KMS-11 (cell line): Measurements from ENCODE around the gene CNTNAP3B.
"Not testable (repeated sequence)": the region's sequence is repeated elsewhere in the genome, so short reads cannot be mapped to it uniquely, and the experiment has no call there.

ENCODE experiments used
- H2AFZ ChIP-seq: fragments of 200-600 bp; sonication (generic); 2 replicates; pipeline ENCODE4 v1.6.1; 2016; ENCODE audit warnings: antibody characterized with exemption, mixed run types, low read depth
- H3K27ac ChIP-seq: fragments of 200-600 bp; sonication (generic); 2 replicates; pipeline ENCODE4 v1.6.1; 2016; ENCODE audit warnings: mild to moderate bottlenecking, mixed run types
- H3K27me3 ChIP-seq: fragments of 200-600 bp; sonication (generic); 2 replicates; pipeline ENCODE4 v1.6.1; 2017; ENCODE audit warnings: mild to moderate bottlenecking, low read depth, mixed run types, moderate library complexity; ENCODE audit not compliant: insufficient read depth
- H3K36me3 ChIP-seq: fragments of 200-600 bp; sonication (generic); 2 replicates; pipeline ENCODE4 v1.6.1; 2017; ENCODE audit warnings: mild to moderate bottlenecking, mixed run types; ENCODE audit not compliant: insufficient read depth
- H3K4me1 ChIP-seq: fragments of 200-600 bp; sonication (generic); 2 replicates; pipeline ENCODE4 v1.6.1; 2016; ENCODE audit warnings: mild to moderate bottlenecking, low read depth, mixed run types; ENCODE audit not compliant: poor library complexity, severe bottlenecking
- H3K4me2 ChIP-seq: fragments of 200-600 bp; sonication (generic); 2 replicates; pipeline ENCODE4 v1.7.0; 2016; ENCODE audit warnings: mild to moderate bottlenecking, mixed run types
- H3K4me3 ChIP-seq: fragments of 200-600 bp; sonication (generic); IDR thresholded peaks from 2 replicates; pipeline ENCODE4 v1.6.1; 2017; ENCODE audit warnings: low read depth, low read length, mixed read lengths; ENCODE audit not compliant: insufficient read depth
- H3K79me2 ChIP-seq: fragments of 200-600 bp; sonication (generic); 2 replicates; pipeline ENCODE4 v1.6.1; 2016; ENCODE audit warnings: low read depth, mixed run types; ENCODE audit not compliant: insufficient read depth
- H3K9ac ChIP-seq: fragments of 200-600 bp; sonication (generic); 2 replicates; pipeline ENCODE4 v1.6.1; 2016; ENCODE audit warnings: mild to moderate bottlenecking, mixed run types
- H4K20me1 ChIP-seq: fragments of 200-600 bp; sonication (generic); 2 replicates; pipeline ENCODE4 v1.6.1; 2016; ENCODE audit warnings: mild to moderate bottlenecking, mixed run types; ENCODE audit not compliant: insufficient read depth

The CNTNAP3B gene

DNA sequence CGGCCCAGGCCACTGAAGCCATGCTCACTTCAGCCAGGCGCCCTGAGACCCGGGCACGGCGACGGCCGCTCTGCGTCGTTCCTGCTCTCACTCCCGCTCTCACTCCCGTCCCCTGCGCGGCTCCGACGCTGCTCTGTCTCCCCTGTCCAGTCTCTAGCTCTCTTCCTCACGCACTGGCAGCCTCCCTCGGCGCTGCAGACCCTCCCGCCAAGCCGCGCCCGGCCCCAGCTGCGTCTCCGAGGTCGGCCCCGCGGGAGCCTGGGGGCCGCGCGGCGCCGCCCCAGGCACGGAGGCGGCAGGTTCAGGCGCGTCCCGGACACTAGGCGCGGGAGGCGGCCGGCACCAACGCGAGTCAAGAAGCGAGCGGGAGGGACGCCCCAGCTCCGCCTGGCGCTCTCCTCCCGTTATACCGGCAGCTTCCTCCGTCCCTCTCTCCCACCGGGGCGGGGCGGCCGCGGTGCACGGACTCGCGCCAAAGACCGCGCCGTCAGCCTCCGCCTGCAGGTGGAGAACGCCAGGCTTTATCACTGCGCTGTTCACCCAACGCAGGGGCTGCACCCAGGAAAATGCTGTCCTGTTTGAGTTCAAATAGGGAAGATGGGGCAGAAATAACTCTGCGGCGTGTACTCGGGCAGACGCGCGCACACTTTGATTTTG lies at the start of gene CNTNAP3B:
Gene CNTNAP3B, minus strand, starts transcription at position 354 of the 657 bp plus-strand sequence. Its CDS starts 332 bp downstream, at position 22.
- H2AFZ ChIP-seq, H3K79me2 ChIP-seq, H3K27me3 ChIP-seq, H4K20me1 ChIP-seq, H3K4me3 ChIP-seq, H3K27ac ChIP-seq, H3K9ac ChIP-seq, H3K4me2 ChIP-seq, H3K36me3 ChIP-seq, H3K4me1 ChIP-seq: not testable (repeated sequence)

DNA sequence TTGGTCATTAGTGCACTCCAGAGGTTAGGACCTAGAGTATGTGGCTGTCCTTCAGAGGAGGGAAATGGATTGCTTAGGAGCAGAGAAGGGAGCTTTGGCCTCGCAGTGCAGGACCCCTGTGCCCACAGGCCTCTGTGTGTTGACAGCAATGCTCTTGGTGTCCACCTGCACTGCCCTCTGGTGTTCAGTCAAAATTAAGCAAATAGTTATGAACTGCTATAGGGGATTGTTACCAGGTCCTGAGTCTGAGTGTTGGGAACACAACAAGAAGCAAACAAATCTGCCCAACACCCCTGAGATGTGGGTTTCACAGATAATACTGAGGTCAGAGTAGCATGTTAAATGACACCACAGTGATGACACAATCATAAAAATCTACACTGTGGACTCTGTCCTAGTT lies 31.1 kb upstream of the CNTNAP3B start:
- not testable (repeated sequence) for H3K4me1 ChIP-seq, H3K4me2 ChIP-seq, H2AFZ ChIP-seq, H3K27ac ChIP-seq, H3K36me3 ChIP-seq, H4K20me1 ChIP-seq, H3K9ac ChIP-seq, H3K27me3 ChIP-seq, H3K79me2 ChIP-seq, H3K4me3 ChIP-seq

DNA sequence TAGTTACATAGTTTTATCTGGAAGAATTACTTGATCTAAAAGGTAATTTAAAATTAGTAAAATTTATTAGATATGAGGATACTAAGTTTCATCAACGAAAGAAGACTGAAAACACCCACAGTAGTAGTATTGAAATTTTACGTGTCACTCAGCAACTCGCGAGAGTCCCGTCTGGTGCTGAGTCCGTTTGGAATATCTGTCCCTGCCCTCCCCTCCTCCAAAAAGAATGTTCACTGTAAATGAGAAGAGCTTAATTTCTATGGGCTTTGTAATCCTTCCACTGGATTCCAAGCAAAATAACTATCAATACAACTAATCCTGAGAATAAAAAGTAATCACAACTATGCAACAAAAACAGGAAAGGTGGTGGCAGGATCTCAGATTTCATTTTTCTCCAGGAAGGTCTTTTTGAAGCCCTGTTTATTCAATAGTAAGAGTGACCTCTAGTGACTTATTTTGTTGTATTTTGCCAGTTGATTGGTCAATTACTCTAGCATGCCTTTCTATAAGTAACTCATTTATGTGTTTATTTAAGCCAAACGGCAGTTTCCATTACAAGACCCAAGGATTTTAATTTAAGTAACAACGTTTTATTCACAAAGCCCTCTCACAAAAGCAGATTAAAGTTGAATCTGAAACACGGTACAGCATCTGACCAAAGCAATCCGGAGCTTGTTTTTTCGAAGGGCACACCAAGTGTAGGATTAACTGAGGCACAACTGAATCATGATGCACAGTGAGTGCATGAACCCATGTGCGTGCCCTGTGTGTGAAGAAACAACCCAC lies 2.0 kb downstream of the CNTNAP3B start:
- not testable (repeated sequence) for H3K4me2 ChIP-seq, H2AFZ ChIP-seq, H3K4me3 ChIP-seq

DNA sequence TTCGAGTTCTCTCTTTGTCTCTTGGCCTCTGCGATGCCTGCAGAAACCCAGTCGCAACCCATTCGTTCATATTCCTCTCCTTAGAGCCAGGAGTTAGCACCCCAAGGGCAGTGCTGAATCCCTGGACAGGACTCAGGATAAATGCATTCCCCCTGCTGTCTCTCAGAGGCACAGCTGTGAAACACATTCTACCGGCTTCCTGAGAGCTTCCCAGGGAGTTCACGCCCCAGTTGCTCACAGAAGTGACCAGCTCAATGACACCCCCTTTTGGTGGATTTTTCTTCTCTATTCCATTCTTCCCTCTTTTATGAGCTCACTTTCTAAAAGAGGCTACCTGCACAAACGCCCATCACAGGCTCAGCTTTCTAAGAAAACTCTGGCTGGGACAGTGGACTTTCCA lies 8.2 kb downstream of the CNTNAP3B start:
- not testable (repeated sequence) for H3K4me3 ChIP-seq, H3K4me1 ChIP-seq, H3K79me2 ChIP-seq, H3K27ac ChIP-seq, H4K20me1 ChIP-seq, H3K4me2 ChIP-seq, H3K36me3 ChIP-seq, H2AFZ ChIP-seq, H3K9ac ChIP-seq, H3K27me3 ChIP-seq

More for the DNA sequence above, 2.0 kb downstream of the CNTNAP3B start:
- not testable (repeated sequence) for H4K20me1 ChIP-seq, H3K79me2 ChIP-seq, H3K27me3 ChIP-seq, H3K27ac ChIP-seq, H3K4me1 ChIP-seq, H3K36me3 ChIP-seq, H3K9ac ChIP-seq

DNA sequence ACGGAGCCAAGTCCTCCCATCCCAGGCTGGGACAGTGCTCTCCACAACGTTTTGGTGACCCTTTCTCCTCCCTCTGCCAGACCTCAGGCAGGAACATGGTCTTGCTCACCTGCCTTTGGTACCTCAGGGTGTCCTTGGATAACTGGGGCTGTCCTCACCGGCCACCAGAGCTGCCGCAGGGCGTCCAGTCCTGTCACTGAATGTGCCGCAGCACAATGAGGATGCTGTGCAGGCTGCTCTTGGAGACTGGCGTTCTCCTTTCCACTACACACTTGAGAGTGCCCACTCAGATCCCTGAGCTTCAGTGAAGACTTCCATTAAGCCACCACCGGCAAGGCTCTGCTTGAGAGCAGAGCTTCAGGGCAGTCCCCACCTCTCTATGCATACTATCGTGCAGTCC lies 33.3 kb downstream of the CNTNAP3B start:
- H3K4me3 ChIP-seq, H3K79me2 ChIP-seq, H2AFZ ChIP-seq, H3K27me3 ChIP-seq, H3K9ac ChIP-seq, H3K36me3 ChIP-seq, H3K4me2 ChIP-seq, H3K27ac ChIP-seq, H3K4me1 ChIP-seq, H4K20me1 ChIP-seq: not testable (repeated sequence)

DNA sequence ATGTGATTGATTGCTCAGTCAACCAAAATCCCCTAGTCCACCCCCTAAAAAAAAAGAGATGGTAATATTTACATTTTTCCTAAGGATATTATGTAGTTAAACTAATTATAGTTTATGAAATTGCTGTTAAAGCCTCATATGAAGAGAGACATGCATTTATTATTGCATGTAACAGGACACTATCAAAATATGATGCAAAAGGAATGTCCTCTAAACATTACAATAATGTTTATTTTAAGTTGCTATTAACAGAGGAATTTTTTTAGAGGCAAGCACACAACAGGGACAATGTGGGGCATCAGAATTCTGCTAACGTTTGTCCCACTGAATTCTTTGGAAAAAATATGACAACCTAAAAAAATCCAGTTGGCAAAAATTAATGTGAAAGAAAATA lies 44.7 kb downstream of the CNTNAP3B start:
- not testable (repeated sequence) for H3K4me2 ChIP-seq, H2AFZ ChIP-seq, H3K27me3 ChIP-seq, H4K20me1 ChIP-seq, H3K36me3 ChIP-seq, H3K4me3 ChIP-seq, H3K4me1 ChIP-seq, H3K79me2 ChIP-seq, H3K27ac ChIP-seq, H3K9ac ChIP-seq

DNA sequence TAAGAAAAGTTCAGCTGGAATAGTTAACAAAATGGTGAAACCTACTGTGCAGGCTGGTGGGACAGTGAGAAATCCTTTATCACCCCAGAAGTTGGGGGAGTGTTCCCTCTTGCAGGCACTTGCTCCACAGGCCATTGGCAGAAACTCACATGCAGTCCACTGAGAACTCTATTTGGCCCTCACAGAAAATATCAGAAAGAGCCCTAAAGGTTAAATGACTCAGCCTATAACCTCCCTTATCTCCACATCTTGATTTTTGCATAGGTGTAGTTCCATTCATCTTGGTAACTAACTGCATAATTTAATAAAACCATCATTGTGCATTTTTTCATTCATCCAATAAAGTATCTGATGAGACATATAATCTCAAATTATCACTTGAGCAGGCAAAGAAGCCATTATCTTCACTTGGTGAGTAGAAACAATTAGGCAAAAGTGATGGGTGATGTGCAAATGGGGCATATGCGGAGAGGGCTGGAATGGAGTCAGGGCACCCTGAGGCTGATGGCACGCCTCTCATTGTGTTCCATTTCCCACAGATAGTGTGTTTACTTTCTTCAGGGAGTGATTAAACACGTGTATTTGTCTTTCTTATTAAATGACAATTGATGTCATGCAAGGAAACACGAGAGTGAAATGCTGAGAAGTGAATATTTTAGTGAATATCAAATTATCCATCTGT lies 45.2 kb downstream of the CNTNAP3B start:
- H4K20me1 ChIP-seq, H3K27me3 ChIP-seq, H3K9ac ChIP-seq, H3K27ac ChIP-seq, H3K4me3 ChIP-seq, H3K79me2 ChIP-seq, H2AFZ ChIP-seq, H3K4me2 ChIP-seq, H3K36me3 ChIP-seq, H3K4me1 ChIP-seq: not testable (repeated sequence)

- H3K36me3 ChIP-seq, H3K27me3 ChIP-seq, H4K20me1 ChIP-seq, H3K4me3 ChIP-seq, H3K9ac ChIP-seq, H2AFZ ChIP-seq, H3K79me2 ChIP-seq, H3K4me2 ChIP-seq, H3K4me1 ChIP-seq, H3K27ac ChIP-seq: not testable (repeated sequence)
Observed at GRCh38 chr9:42080376-42080775, 48.9 kb downstream of the CNTNAP3B start.

GRCh38 chr9:42074868-42075267 lies 54.4 kb downstream of the CNTNAP3B start:
- not testable (repeated sequence) for H4K20me1 ChIP-seq, H3K4me1 ChIP-seq, H3K27ac ChIP-seq, H3K9ac ChIP-seq, H3K36me3 ChIP-seq, H3K79me2 ChIP-seq, H3K4me3 ChIP-seq, H3K27me3 ChIP-seq, H3K4me2 ChIP-seq, H2AFZ ChIP-seq

GRCh38 chr9:42071026-42071425 lies 58.2 kb downstream of the CNTNAP3B start:
- H3K4me3 ChIP-seq, H4K20me1 ChIP-seq, H3K27ac ChIP-seq, H3K27me3 ChIP-seq, H3K4me2 ChIP-seq, H3K36me3 ChIP-seq, H2AFZ ChIP-seq, H3K9ac ChIP-seq, H3K79me2 ChIP-seq, H3K4me1 ChIP-seq: not testable (repeated sequence)
